SK-N-SH (cell line): ENCODE data around the gene NPM1.

ENCODE experiments used
- CTCF ChIP-seq: fragments of 200-600 bp; sonication (generic); IDR thresholded peaks from 2 replicates; pipeline ENCODE4 v1.6.1; 2017; ENCODE audit warnings: antibody characterized with exemption, mild to moderate bottlenecking, moderate library complexity
- JUND ChIP-seq: IDR thresholded peaks from 2 replicates; pipeline ENCODE4 v1.4.0; 2012
- NFIC ChIP-seq: IDR thresholded peaks from 2 replicates; pipeline ENCODE4 v1.4.0; 2012; ENCODE audit warnings: borderline replicate concordance
- USF2 ChIP-seq: fragments of 150-350 bp; IDR thresholded peaks from 2 replicates; pipeline ENCODE4 v1.6.1; 2017; ENCODE audit warnings: antibody characterized with exemption, low read length, low read depth, borderline replicate concordance

- TF ChIP-seq JUND (no peak), NFIC (no peak), USF2 (no peak), CTCF (no peak)
These were observed 21.8 kb downstream of the NPM1 start for GRCh38 chr5:171409164-171410136.
